ENCODE results near the gene MCFD2. TPM values are rescaled to one million over a fixed set of nuclear protein-coding genes. Genes with fewer than 3 reads are reported as not detected.

Gene MCFD2
- total and polyA plus RNA-seq, 8 donors = 20.1 to 180 (median 101) TPM

- 86 to 96% methylated on average over 4 of the region's 4 CpGs for WGBS, 2 donors
- FAIRE-seq (no peak), DNase-seq (no peak), ATAC-seq (peak in 2 of 4 donors; percentile 9 to 22)
- intact Hi-C loops (cut with DNase I) = no loop called here
- peaks cover 0 to 3% (median 0%) of the 10 kb centered on the region in 3 donors for H3K4me1 ChIP-seq
- H3K9me3 ChIP-seq = no peaks in the 10 kb centered on the region
- no peaks in the 10 kb centered on the region for H3K36me3 ChIP-seq
- H3K27ac ChIP-seq = no peak overlapping the region
- no peak overlapping the region for H3K4me3 ChIP-seq
- TF ChIP-seq CTCF (IDR thresholded peaks at IDR 0.05) = no peak
- no peaks in the 10 kb centered on the region for H3K27me3 ChIP-seq
Observed at GRCh38 chr2:46858702-46859090, 56.9 kb downstream of the MCFD2 start.

GRCh38 chr2:46857871-46858701 is 57.5 kb downstream of the MCFD2 start:
- ATAC-seq (no peak), FAIRE-seq (no peak), DNase-seq (no peak)
- H3K4me1 ChIP-seq = peaks cover 0 to 3% (median 0%) of the 10 kb centered on the region in 3 donors
- no peak overlapping the region for H3K4me3 ChIP-seq
- H3K9me3 ChIP-seq = no peaks in the 10 kb centered on the region
- intact Hi-C loops (cut with DNase I) = no loop called here
- WGBS, 2 donors = 76 to 92% methylated on average over 13 of the region's 13 CpGs
- H3K27ac ChIP-seq = peak overlapping the region in 1 of 4 donors; percentile 11
- no peak for TF ChIP-seq CTCF (IDR thresholded peaks at IDR 0.05)
- H3K27me3 ChIP-seq = no peaks in the 10 kb centered on the region
- H3K36me3 ChIP-seq = no peaks in the 10 kb centered on the region

- DNase-seq = no peak
Observed at GRCh38 chr2:46856336-46856735, 59.3 kb downstream of the MCFD2 start.

GRCh38 chr2:46855805-46856204 is 59.8 kb downstream of the MCFD2 start:
- no peak for ATAC-seq
- H3K4me1 ChIP-seq = peaks cover 3 to 8% (median 4%) of the 10 kb centered on the region in 3 donors
- FAIRE-seq = no peak
- no peaks in the 10 kb centered on the region for H3K36me3 ChIP-seq
- DNase-seq = no peak
- no peaks in the 10 kb centered on the region for H3K27me3 ChIP-seq
- no peaks in the 10 kb centered on the region for H3K9me3 ChIP-seq
- intact Hi-C loops (cut with DNase I) = no loop called here
- H3K27ac ChIP-seq = peak overlapping the region in 3 of 4 donors; percentile 31 to 62 (median 51)
- 88 to 93% methylated on average over 1 of the region's 1 CpG for WGBS, 2 donors
- no peak for TF ChIP-seq CTCF (IDR thresholded peaks at IDR 0.05)
- no peak overlapping the region for H3K4me3 ChIP-seq

More at GRCh38 chr2:46856336-46856735, 59.3 kb downstream of the MCFD2 start:
- Histone ChIP-seq H3K27ac (peak overlapping the region in 1 of 4 donors; percentile 62), H3K36me3 (no peaks in the 10 kb centered on the region), H3K4me3 (no peak overlapping the region), H3K27me3 (no peaks in the 10 kb centered on the region), H3K4me1 (peaks cover 0 to 3% (median 0%) of the 10 kb centered on the region in 3 donors), H3K9me3 (no peaks in the 10 kb centered on the region)
- FAIRE-seq = no peak
- no peak for TF ChIP-seq CTCF (IDR thresholded peaks at IDR 0.05)
- intact Hi-C loops (cut with DNase I) = no loop called here
- 90 to 93% methylated on average over 3 of the region's 3 CpGs for WGBS, 2 donors
- ATAC-seq = no peak

GRCh38 chr2:46854260-46854659 is 61.3 kb downstream of the MCFD2 start:
- FAIRE-seq = no peak
- Histone ChIP-seq H3K4me1 (peaks cover 18 to 23% (median 18%) of the 10 kb centered on the region in 3 donors), H3K27ac (no peak overlapping the region), H3K36me3 (no peaks in the 10 kb centered on the region), H3K4me3 (no peak overlapping the region), H3K27me3 (no peaks in the 10 kb centered on the region), H3K9me3 (no peaks in the 10 kb centered on the region)
- WGBS, 2 donors = 66 to 78% methylated on average over 3 of the region's 3 CpGs
- no peak for ATAC-seq
- TF ChIP-seq CTCF (IDR thresholded peaks at IDR 0.05) = no peak
- no peak for DNase-seq
- intact Hi-C loops (cut with DNase I) = no loop called here

Data from pancreas (tissue), 10 donors.